CD4-positive, alpha-beta T cell treated with Interleukin-21 for 1 hour (primary cell): ENCODE measurements around the gene DOK7.
A peak's percentile ranks its signal among the peaks of the same experiment; 100 is the strongest.

Experiments
- DNase-seq: peaks from one replicate; pipeline ENCODE4 v3.0.0-alpha.2; 2020

DOK7 gene

DNA sequence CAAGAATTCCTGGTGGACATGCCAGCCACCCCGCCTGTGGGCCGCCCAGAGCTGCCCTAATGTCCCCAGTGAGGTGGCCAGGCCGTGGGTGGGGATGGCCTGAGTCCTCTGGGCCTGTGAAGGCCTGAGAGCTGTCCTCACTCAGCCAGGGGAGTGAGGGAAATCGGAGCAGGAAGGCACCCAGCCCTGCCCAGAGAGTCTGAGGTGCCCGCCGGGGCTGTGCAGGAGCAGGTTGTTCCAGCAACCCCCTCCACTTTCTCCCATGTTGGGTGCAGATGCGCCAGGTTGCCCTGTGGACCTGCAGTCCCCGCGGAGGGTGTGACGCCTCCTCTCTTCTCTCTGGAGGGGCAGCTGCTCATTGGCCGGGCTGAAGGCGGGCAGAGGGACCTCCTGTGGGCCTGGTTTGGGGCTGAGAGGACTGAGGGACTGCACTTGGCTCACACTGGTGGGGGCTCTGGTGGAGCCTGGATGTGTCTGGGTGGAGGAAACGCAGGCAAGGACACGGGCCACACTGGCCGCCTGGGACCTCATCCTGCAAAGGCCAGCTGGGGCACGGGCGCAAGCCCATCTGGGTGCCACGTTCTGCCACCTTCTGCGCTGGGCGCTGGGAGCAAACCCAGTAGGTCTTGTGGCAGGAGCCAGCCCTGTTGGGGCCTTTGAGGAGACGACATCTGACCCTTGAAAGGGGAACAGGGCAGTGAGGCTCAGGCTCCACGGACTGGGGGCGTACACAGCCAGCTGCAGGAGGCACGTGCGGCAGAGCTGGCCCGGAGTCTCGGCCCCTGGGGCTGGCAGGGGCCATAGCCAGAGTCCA is 14.0 kb downstream of the DOK7 start:
- no peak for DNase-seq

DNA sequence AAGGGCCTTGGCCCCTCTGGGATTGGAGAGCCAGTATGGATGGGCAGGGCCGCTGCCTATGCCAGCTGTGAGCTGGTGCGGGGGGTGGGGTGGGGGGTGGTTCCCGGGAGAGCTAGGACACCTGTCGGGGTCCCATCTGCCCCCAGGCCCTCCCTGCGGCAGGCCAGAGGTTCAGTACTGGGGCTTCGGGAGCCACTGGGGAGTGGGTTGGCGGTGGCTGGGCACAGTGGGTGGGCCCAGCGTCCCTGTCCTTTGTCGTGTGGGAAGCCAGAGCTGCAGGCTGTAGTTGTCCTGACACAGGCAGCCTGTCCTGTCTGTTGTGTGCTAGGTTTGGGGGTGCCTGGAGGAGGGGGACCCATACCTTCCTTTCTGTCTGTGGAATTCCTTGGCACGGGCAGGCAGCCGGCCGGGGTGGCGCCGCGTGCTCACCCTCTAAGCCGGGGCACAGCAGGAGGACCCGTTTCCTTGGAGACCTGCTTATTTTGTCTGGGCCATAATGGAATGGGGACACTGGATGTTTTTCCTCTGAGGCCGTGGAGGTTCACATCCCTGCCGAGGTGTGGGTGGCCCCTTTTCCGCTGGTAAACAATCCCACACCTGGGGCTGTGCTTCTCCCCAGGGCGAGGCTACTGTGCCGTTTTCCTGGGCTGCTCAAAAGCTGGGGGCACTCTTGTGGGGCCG is 14.8 kb downstream of the DOK7 start:
- DNase-seq: no peak

- no peak for DNase-seq
Measured at GRCh38 chr4:3478446-3479357, 15.6 kb downstream of the DOK7 start.

DNA sequence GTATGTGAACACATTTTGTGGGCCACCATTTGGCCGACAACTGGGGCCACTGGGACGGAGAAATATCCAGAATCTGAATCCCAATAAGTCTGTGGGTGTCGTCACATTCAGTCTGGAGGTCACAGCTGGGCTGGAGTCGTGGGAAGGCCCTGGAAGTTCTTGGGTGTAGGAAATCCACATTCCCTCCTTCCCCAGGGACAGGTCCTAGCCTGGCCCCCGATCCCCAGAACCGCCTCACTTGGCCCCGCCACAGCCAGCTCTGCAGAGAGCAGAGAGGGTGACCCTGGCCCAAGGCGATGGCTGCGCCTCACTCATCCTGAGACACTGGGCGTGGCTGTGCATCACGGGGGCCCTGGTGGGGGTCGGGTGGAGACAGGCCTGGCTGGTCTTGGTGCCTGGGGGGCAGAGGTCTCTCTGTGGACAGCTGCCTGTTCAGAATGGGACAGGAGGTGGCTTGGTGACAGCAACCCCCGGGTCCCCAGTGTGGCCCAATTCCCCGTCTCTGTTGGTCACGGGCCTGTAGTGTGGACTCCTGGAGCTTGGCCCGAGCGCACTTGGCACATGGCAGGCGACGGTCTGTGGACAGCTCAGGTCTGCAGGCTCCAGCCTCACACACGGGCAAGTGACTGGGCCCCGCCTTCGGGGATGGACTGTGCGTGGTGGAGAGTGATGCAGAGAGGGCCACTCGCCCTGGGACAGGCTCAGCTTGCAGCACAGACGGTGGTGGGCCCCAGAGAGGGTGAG is 16.4 kb downstream of the DOK7 start:
- no peak for DNase-seq

DNA sequence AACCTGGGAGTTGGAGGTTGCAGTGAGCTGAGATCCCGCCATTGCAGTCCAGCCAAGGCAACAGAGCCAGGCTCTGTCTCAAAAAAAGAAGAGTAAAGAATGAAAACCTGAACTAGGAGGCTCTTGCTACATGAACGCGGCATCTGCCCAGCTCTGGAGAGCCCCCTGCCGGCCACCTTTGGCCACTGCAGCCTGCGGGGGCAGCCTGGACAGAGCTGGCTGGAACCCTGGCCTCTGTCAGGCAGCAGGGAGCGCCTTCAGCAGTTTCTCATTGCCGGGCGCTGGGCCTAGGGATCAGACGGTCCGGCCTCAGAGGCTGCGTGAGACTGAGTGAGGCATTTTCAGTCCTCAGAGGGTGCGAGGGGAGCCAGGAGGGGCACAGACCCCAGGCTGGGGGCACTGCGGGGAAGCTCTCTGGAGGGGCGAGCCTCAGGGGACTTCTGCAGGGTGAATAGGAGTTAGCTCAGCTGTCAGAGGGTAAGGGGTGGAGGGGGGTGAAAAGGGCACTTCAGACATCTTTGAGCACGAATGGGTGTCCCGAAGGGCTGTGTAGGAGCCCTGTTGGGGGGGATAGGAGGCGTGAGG is 17.5 kb downstream of the DOK7 start:
- peak; percentile 67 for DNase-seq

DNA sequence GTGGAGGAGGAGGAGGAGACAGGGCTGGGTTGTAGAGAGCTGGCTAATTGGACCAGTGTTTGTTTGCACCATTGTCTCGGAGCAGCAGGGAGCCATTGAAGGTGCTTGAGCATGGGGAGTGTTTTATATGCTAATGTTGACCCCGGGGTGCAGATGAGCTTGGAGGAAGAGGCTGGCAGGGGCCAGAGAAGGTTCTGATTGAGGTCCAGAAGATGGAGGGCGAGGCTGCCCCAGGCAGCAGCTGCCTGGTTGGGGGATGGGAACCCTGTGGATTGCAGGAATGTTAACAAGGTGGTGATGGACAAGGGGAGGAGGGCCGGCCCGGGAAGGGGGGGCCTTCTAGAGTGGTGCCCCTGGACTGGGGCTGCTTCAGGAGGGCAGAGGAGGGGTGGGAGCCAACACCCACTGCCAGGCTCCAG is 18.0 kb downstream of the DOK7 start:
- no peak for DNase-seq

- DNase-seq: no peak
Measured at GRCh38 chr4:3481783-3482393, 18.8 kb downstream of the DOK7 start.

DNA sequence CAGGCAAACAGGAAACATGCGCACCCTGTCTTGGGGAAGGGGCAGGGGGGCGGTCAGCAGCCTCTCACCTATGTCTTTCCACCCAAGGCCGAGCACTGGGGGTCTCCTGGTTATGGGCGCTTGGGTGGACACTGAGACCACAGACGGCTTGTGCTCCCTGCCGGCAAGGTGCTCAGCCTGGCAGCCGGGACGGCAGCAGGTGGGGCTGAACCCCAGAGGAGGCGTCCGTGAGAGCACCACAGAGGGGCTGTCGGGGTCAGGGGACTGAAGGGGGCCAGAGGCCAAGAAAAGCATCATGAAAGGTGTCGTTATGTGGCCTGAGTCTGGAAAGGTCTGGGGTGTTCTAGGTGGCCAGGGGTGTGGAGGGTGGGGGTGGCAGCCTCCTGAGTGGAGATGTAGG is 19.6 kb downstream of the DOK7 start:
- DNase-seq: no peak

DNA sequence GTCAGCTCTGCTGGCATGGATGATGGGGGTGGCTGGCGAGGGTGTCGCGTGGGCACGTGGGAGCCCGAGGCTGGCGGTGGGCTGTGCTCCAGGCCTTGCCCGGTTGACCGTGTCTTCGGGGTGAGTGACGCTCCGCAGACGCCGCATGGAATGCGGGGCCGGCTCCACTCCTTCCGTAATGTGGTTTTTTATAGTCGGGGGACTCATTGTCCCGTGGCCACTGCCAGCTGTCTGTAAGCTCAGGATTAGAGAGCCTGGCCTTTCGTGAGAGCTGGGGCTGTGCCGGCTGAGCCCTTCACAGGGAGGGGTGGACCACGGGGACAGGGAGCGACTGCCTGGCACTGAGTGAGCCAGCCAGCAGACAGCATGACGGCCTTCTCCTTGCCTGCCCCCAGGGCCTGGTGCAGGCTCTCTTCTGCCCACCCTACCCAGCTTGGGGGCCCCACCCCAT is 20.4 kb downstream of the DOK7 start:
- DNase-seq: no peak

DNA sequence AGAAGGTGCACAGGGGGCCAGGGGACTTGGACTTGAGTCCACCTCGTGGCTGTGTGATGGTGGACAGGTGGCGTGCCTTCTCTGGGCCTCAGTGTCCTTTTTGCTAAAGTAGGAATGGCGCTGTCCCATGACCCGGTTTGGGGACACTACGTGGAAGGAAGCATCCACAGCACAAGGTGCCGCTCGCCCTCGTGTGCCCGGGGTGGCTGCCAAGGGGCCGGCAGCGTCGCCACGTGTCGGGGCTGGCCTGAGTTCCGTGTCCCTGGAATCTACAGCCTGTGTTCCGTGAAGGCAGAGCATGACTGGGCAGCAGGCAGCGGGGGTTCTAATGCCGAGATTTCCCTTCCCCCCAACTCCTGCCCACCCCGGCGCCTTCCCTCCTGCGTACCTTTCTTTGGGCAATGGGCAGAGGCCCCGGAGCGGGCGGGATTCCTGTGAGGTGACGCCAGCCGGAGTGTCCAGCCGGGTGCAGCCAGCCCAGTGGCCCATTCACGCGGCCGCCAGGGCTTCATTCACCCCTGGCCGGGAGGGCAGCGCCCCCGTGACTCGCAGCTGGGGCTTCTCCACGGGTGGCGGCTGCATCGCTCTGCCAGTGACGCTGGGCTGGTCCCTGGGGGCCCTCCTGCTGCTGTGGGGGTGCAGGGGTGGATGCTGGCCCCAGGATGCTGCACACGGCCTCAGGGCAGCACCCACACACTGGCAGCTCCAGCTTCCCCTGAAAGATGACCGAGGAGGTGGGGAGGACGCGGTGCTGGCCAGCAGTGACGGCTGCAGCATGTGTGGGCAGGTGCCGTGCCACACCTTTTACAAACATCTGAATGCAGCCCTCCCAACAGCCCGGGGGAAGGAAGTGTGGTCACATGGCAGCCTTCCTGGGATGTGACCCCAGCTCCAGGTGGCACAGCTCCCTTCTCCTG is 21.2 kb downstream of the DOK7 start:
- DNase-seq: no peak

DNA sequence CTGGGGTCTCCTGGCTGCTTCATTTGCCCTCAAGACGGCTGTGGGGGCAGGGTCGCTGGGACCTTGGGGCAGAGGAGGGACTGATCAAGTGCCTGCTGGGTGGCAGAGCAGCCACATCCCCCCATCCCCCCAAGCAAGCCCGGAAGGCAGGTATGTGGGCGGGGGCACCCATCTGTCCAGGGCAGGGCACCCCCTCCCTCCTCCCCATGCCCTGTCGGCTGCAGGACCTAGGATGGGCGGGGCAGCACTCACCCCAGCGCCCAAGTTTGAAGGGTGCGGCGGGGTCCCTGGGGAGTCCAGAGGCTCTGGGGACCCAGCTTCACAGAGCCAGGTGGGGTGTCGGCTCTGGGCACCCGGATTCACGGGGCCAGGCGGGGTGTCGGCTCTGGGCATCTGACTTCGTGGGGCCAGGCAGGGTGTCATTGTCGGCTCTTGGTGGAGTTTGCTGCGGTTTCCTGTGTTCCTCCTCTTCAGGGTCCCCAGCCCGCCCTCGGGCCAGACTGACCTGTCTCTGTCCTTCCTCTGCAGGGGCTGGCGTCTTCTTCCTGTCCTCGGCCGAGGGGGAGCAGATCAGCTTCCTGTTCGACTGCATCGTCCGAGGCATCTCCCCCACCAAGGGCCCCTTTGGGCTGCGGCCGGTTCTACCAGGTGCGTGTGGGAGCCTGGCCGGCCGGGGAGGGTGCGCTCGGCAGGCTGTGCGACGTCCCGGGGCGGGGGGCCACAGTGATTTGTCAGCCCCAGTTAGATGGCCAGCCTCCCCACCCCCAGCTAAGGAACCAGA is 22.1 kb downstream of the DOK7 start:
- DNase-seq: no peak

- no peak for DNase-seq
Measured at GRCh38 chr4:3485886-3486540, 22.9 kb downstream of the DOK7 start.

- no peak for DNase-seq
Measured at GRCh38 chr4:3486541-3487540, 23.7 kb downstream of the DOK7 start.

GRCh38 chr4:3487861-3488260 is 24.8 kb downstream of the DOK7 start:
- no peak for DNase-seq

DNA sequence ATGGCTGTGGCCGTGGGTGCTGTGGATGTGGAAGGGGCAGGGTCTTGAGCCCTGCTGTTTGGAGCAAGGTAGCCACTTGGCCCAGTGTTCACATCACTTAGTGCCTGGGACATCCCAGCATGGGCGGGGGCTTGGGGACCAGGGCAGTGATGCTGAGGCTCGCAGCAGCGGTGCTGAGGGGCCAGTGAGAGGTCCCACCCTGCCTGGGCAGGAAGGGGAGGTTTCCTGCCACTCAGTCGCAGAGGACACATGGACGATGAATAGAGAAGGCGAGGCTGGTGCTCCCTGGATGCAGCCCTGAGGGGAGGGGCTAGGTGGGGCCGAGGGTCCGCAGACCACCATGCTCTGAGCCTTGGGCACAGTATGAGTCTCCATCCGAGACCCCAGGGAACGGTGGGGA is 25.7 kb downstream of the DOK7 start:
- DNase-seq: no peak

- DNase-seq: no peak
Measured at GRCh38 chr4:3489451-3489962, 26.4 kb downstream of the DOK7 start.

DNA sequence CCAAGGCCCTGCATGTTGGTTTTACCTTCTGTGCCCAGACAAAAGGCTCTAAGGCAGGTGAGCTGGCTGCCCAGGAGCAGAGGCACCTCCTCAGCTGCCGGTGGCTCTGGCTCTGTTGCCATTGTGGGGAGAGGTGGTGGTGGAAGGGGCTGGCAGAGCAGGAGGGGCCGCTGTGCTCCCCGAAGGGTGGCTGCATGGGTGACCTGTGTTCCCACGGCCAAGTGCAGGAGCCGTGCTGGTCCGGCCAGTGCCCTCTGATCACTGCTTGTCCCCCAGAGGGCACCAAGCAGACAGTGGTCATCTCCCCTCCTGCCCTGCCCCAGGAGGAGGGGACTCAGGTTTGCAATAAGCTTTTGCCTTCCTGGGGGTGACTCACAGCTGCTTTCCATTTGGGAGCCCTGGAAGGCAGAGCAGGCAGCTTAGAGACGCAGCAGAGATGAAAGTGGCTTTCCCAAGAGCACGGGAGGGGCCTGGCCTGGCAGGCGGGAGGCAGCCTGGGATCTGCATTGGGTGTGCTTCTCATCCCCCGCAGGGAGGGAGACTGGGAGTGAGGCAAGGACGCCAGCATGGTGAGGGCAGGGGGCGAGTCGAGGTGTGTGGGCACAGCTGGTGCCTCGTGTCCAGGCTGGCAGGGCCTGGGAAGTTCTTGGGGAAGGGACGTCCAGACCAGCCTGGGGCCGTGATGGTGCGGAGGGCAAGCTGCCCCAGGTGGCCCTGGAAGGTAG is 28.7 kb downstream of the DOK7 start:
- DNase-seq: no peak
